IPS-18c (cell line): ENCODE results near the gene BTBD9.

Experiments
- H3K4me3 ChIP-seq: 2 replicates; pipeline ENCODE4 v1.7.0; 2013; ENCODE audit warnings: low read depth, mild to moderate bottlenecking, low read length, moderate library complexity; ENCODE audit not compliant: insufficient read depth
- H3K9me3 ChIP-seq: one replicate; pipeline ENCODE4 v1.6.1; 2013; ENCODE audit warnings: mild to moderate bottlenecking, low read length, moderate library complexity; ENCODE audit not compliant: control insufficient read depth, insufficient read depth

The BTBD9 gene

GRCh38 chr6:38580030-38580429 lies 59.7 kb downstream of the BTBD9 start:
- no peaks in the 10 kb centered on the region for H3K9me3 ChIP-seq
- H3K4me3 ChIP-seq = no peak overlapping the region

GRCh38 chr6:38579010-38579628 lies 60.6 kb downstream of the BTBD9 start:
- no peak overlapping the region for H3K4me3 ChIP-seq
- no peaks in the 10 kb centered on the region for H3K9me3 ChIP-seq

GRCh38 chr6:38578075-38578474 lies 61.7 kb downstream of the BTBD9 start:
- Histone ChIP-seq H3K9me3 (no peaks in the 10 kb centered on the region), H3K4me3 (no peak overlapping the region)

- Histone ChIP-seq H3K4me3 (no peak overlapping the region), H3K9me3 (no peaks in the 10 kb centered on the region)
Observed at GRCh38 chr6:38577492-38577891, 62.2 kb downstream of the BTBD9 start.

- no peaks in the 10 kb centered on the region for H3K9me3 ChIP-seq
- no peak overlapping the region for H3K4me3 ChIP-seq
Observed at GRCh38 chr6:38573801-38574395, 65.8 kb downstream of the BTBD9 start.

- H3K9me3 ChIP-seq = no peaks in the 10 kb centered on the region
- H3K4me3 ChIP-seq = no peak overlapping the region
Observed at GRCh38 chr6:38572186-38572813, 67.4 kb downstream of the BTBD9 start.

- no peak overlapping the region for H3K4me3 ChIP-seq
- H3K9me3 ChIP-seq = no peaks in the 10 kb centered on the region
Observed at GRCh38 chr6:38571721-38572120, 68.0 kb downstream of the BTBD9 start.

GRCh38 chr6:38570750-38571149 lies 69.0 kb downstream of the BTBD9 start:
- no peak overlapping the region for H3K4me3 ChIP-seq

GRCh38 chr6:38567436-38567835 lies 72.3 kb downstream of the BTBD9 start:
- no peak overlapping the region for H3K4me3 ChIP-seq
- H3K9me3 ChIP-seq = no peaks in the 10 kb centered on the region

More at GRCh38 chr6:38570750-38571149, 69.0 kb downstream of the BTBD9 start:
- no peaks in the 10 kb centered on the region for H3K9me3 ChIP-seq

GRCh38 chr6:38566295-38567030 lies 73.3 kb downstream of the BTBD9 start:
- no peaks in the 10 kb centered on the region for H3K9me3 ChIP-seq
- H3K4me3 ChIP-seq = no peak overlapping the region

- Histone ChIP-seq H3K4me3 (no peak overlapping the region), H3K9me3 (no peaks in the 10 kb centered on the region)
Observed at GRCh38 chr6:38564301-38564700, 75.4 kb downstream of the BTBD9 start.

- no peak overlapping the region for H3K4me3 ChIP-seq
- H3K9me3 ChIP-seq = no peaks in the 10 kb centered on the region
Observed at GRCh38 chr6:38555606-38556005, 84.1 kb downstream of the BTBD9 start.

- no peaks in the 10 kb centered on the region for H3K9me3 ChIP-seq
- H3K4me3 ChIP-seq = no peak overlapping the region
Observed at GRCh38 chr6:38554700-38555413, 84.9 kb downstream of the BTBD9 start.

- no peaks in the 10 kb centered on the region for H3K9me3 ChIP-seq
Observed at GRCh38 chr6:38554014-38554413, 85.7 kb downstream of the BTBD9 start.

GRCh38 chr6:38552121-38552520 lies 87.6 kb downstream of the BTBD9 start:
- Histone ChIP-seq H3K4me3 (no peak overlapping the region), H3K9me3 (no peaks in the 10 kb centered on the region)

More at GRCh38 chr6:38554014-38554413, 85.7 kb downstream of the BTBD9 start:
- H3K4me3 ChIP-seq = no peak overlapping the region

GRCh38 chr6:38549795-38550194 lies 89.9 kb downstream of the BTBD9 start:
- H3K4me3 ChIP-seq = no peak overlapping the region
- H3K9me3 ChIP-seq = no peaks in the 10 kb centered on the region

- H3K9me3 ChIP-seq = no peaks in the 10 kb centered on the region
- no peak overlapping the region for H3K4me3 ChIP-seq
Observed at GRCh38 chr6:38549180-38549579, 90.5 kb downstream of the BTBD9 start.
